SKM-1 treated with dmso at 0.1 percent for 144 hours (cell line): ENCODE results near the gene MUC6.

Source experiments
- DNase-seq: peaks from one replicate; lab custom pipeline; 2025; ENCODE audit not compliant: unreplicated experiment; lab: John Stamatoyannopoulos, UW

MUC6 gene

GRCh38 chr11:1037506-1038055 lies 1.1 kb upstream of the MUC6 start:
- no peak for DNase-seq

DNA sequence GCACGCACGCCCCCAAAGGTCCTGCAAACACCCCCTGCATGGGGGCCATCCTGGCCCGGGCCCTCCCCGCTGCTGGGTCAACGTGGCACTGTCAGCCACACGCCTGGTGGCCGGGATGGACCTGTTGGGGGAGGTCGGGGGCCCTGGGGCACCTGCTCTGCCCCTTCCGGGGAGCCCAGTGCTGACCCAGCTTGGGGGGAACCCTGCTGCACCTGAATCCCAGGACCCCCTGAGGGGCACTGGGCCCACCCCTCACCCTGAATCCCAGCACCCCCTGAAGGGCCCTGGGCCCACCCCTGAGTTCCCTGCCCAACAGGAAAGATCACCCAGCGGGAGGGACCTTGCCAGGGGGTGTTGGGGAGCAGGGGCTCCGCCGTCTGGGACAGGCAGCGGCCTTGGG lies 413 bp upstream of the MUC6 start:
- DNase-seq = no peak

GRCh38 chr11:1035577-1036283 lies 788 bp downstream of the MUC6 start:
- no peak for DNase-seq

DNA sequence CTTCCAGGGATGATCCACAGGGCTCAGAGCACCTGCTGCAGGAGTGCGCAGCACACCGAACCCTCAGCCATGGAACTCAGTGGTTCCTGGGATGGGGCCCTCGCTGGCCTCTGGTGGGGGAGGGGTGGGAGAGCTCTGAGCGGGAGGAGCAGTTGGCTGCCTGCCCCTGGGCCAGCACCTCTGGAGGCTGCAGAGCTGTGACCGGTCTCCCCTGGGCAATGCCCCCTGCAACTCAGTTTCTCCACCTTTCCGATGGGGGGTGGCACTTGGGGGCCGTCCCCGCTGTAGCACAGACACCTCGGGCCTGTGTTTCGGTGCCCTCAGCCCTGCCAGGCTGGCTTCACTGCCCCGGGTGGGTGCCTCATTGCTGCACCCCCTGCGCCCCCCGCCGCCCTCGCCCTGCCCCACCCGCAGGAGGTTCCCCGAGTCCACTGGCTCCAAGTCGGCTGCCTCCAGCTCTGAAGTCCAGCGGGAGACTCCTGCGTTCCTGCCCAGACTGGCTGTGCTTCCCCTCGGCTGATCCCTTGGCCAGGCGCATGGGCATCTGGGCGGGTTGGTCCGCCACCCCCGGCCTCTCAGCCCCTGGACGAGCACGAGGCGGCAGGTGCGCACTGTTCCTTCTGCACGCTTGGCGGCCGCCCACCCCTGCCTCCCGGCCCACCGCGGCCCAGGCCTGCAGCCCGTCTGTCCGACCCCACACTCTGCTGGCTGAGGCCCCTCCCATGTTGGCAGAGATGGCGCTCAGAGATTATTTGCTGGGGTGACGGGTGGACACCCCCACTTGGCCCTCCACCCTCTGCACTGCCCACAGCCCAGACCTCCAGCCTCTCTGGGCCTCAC lies 1.8 kb downstream of the MUC6 start:
- DNase-seq = no peak

DNA sequence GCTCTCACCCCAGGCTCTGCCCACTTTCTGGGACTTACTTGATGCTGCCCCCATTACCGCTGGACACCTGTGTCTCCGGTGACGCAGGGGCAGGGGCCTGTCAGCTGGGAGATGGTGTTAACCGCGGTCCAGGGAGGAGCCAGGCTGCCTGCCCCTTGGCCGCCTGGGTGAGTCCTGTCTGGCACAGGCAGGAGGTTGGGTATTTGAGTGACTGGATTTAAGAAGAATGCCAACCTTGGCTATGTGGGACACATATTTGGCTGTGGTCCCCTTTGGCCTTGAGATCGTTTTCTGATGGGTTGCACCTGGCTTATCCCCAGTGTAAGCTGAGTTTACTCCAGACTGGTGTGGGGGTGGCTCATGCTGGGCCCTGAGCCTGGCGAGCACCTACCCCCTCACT lies 2.5 kb downstream of the MUC6 start:
- no peak for DNase-seq

DNA sequence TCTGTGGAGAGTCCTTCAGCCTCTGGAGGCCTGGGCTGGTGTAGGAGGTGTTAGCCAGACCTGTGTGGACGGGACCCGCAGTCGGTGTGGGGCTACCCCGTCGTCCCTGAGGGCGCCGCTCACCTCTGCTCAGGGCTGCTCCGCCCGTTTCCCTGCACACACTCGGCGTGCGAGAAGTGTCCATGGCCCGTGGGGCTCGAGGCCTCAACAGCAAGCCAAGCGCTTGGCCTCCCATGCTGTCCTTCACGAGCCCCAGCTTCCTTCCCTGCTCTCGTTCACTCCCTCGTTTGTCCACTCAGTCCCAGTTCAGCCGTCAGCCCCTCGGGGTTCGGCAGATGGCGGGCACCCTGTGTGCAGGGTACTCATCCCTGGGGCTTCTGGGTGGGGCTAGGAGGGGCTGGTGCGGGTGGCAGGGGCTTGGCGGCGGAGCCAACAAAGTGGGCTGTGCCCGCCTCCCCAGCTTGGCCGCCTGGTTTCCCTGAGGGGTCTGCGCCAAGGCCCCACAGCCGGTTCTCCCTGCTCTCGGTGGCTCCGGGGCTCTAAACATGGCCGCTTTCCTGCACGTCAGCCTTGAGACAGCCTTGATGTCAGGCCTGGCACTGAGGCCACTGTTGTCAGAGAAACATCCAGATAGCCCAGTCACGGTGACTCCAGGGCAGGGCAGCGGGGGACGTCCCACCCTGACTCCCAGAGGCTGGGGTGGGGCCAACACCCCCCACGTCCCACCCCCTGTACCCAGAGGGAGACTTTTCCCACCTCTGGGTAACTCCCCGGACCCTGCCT lies 3.3 kb downstream of the MUC6 start:
- DNase-seq = no peak

GRCh38 chr11:1032310-1032891 lies 4.1 kb downstream of the MUC6 start:
- no peak for DNase-seq

GRCh38 chr11:1031121-1031899 lies 5.2 kb downstream of the MUC6 start:
- DNase-seq = no peak

DNA sequence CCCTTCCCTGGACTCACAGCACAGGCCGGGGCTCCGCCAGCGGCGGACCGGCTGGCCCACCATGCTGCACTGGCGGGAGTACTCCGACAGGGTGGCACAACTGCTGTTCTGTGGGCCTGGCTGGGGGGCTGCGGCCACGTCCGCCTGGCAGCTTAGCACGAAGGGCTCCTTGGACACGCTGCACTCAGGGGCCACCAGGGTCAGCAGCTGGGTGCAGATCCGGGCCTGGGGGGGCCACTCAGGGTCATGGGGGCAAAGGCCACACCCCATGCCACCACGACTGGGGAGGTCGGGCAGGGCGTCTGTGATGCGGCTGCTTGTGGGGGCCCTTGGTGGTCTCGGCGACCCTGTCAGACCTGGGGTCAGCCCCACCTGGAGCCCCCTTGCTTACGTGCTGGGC lies 6.0 kb downstream of the MUC6 start:
- DNase-seq = no peak

- DNase-seq = no peak
These were observed 6.4 kb downstream of the MUC6 start for GRCh38 chr11:1030086-1030485.

DNA sequence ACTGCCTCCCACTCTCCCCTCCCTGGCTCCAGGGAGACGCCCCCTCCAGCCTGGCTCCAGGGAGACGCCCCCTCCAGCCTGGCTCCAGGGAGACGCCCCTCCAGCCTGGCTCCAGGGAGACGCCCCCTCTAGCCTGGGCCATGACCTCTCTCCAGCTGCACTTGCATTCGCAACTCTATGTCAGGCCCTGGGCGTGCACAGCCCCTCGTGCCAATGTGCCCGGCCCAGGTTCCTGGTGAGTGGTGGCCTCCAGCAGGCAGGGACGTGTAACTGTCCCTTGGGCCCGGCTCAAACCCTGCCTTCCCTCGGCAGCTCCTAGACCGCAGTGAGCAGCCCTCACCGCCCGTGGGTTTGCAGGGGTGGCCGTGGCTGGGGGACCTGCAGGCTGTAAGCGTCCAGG lies 6.9 kb downstream of the MUC6 start:
- no peak for DNase-seq

GRCh38 chr11:1029051-1029450 lies 7.5 kb downstream of the MUC6 start:
- no peak for DNase-seq

- DNase-seq = no peak
These were observed 7.9 kb downstream of the MUC6 start for GRCh38 chr11:1028616-1029015.

DNA sequence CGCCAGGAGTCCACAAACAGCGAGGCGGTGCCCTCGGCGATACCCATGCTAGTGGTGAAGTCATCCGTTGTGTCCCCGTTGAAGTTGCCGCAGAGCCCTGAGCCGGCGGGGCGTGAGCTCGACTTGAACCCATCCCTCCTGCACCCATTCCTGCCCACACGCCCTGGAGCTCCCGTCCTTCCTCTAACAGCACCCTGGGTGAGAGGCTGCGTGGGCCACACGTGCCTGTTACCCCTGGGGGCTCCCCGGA lies 8.3 kb downstream of the MUC6 start:
- no peak for DNase-seq

DNA sequence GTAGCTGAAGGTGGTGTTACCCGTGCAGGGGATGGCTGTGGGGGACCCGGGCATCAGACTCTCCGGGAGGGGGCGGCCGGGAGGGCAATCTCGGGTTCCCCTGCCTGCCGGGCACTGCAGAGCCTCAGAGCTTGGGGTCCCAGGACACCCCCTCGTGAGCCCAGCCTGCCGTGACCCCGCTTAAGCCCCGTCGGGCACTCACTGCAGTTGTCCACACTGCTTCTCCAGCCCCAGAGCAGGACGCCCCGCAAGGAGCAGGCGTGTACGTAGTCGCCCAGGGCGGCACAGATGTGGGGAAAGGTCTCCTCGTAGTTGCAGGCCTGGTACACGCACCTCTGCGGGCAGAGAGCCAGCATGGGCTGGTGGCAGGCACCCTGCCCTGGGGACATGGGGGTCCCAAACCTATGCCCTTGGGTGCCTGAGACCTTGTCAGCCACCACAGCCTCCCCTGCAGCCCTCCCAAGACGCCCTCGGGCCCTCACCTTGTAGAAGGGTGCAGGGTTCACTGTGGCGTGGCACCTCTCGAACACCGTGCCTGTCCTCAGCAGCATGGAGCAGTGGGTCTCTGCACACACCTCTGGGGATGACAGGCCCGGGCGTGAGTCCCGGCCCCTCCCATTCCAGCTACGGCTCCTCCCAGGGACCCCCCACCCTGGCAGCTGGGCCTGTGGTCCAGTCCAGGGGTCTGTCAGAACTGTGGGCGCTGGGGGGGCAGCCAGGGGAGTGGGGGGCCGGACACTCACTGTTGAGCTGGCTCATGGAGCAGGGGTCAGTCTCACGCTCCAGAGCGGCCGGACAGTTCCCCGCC lies 8.8 kb downstream of the MUC6 start:
- no peak for DNase-seq

DNA sequence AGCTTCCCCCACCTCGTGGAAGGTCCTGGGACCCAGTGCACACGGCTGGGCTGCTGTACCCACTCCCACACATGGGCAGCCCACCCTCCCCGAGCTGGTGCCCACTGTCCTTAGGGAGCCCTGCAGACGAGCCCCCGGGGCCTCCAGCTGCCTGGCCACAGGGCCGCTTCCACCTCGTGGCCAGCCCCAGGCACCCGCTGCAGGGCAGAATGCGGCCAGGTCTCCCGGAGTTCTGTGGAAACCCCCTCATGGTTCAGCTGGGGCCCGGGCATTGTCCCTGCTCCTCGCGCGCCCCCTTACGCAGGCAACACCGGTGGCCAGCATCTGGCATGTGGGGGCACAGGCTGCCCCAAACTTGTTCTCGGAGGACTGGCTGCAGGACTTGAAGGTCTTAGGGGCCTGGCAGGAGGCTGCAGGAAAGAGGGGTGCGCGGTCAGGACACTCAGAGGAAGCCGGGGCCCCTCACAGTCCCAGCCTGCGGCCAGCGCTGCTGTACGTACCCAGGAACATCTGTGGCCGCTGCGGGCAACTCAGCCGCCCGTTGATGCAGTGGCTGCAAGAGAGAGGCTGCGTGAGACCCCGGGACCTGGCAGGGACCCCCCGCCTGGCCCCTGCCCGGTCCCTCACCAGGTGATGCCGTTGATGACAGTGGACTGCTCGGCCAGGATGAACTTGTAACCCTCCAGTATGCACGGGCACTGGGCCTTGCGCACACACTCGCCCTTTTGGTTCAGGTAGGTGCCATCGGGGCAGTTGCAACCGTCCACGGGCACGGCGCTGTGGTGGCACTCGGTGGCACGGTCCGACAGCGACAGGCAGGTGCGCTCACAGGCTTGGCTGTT lies 9.7 kb downstream of the MUC6 start:
- no peak for DNase-seq

GRCh38 chr11:1026163-1026450 lies 10.4 kb downstream of the MUC6 start:
- no peak for DNase-seq

DNA sequence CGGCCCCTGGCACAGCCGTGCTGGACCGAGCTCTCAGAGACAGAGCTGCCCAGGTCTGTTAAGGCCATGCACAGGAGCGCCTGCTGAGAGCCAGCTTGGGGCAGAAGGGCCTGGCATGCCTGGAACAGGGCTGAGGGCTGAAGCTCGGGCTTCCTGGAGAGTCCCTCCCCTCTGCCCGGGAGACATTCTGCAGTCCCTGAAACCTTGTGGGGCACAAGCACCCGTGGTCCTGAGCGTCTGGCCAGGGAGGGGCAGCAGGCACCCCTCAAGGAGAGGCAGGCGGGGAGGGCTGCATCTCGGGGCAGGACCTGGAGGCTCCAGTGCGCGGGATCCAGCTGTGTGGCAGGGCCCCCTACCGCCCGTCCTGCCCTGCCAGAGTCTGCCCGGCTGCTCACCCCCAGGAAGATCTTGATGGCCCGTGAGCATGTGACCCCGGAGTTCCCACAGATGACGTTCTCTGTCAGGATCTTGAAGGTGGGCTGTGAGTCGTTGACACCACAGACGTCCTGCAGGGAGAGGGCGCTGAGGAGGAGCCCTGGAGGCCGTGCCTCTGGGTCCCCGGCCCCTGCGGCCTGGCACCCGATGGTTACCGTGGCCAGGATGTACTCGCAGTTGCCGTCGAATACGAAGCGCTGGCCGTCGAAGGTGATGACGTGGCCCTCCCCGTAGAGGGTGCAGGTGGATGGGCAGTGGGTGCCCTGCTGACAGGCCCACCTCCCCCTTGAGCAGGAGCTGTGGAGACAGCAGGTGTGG lies 10.9 kb downstream of the MUC6 start:
- no peak for DNase-seq
